GM18861 (cell line): ENCODE results near the gene SERPINA12.

ENCODE experiments used
- ATAC-seq: cut with Tn5 transposase; IDR thresholded peaks from one replicate; pipeline ENCODE4 v1.9.1; 2021; ENCODE audit not compliant: unreplicated experiment

The SERPINA12 gene

GRCh38 chr14:94441531-94442205 lies 67.6 kb downstream of the SERPINA12 start:
- no peak for ATAC-seq

GRCh38 chr14:94441130-94441529 lies 68.1 kb downstream of the SERPINA12 start:
- no peak for ATAC-seq

- no peak for ATAC-seq
Observed at GRCh38 chr14:94439453-94440057, 69.7 kb downstream of the SERPINA12 start.
